Activated T-helper 1 cell treated with anti-CD3 and anti-CD28 coated beads, Interleukin-12 subunit alpha, Interleukin-12 subunit beta, Interleukin-2, Interleukin-4 antibody, amounts not matched to agents 30 ng/mL and 10 ng/mL and 1 ng/mL, durations not matched to agents 14 hours and 24 hours and 36 hours (primary cell): Measurements from ENCODE around the gene LDAF1. TPM values are rescaled to one million over a fixed set of nuclear protein-coding genes. Genes with fewer than 3 reads are reported as not detected.
"Not testable (repeated sequence)": the region's sequence is repeated elsewhere in the genome, so short reads cannot be mapped to it uniquely, and the experiment has no call there.

ENCODE experiments used
- DNase-seq: peaks from one replicate; pipeline ENCODE4 v3.0.0; 2021; ENCODE audit warnings: low spot score
- H3K27ac Mint-ChIP-seq: one replicate; pipeline ENCODE4 v1.8.0; 2021; ENCODE audit warnings: mild to moderate bottlenecking, mixed read lengths
- H3K27me3 Mint-ChIP-seq: one replicate; pipeline ENCODE4 v1.8.0; 2022; ENCODE audit warnings: mild to moderate bottlenecking, moderate library complexity, mixed read lengths; ENCODE audit not compliant: insufficient read depth
- H3K36me3 Mint-ChIP-seq: one replicate; pipeline ENCODE4 v1.8.0; 2021; ENCODE audit warnings: low read depth, mixed read lengths
- H3K4me1 Mint-ChIP-seq: one replicate; pipeline ENCODE4 v1.8.0; 2021; ENCODE audit warnings: low read depth, mixed read lengths
- H3K4me3 Mint-ChIP-seq: one replicate; pipeline ENCODE4 v1.8.0; 2021; ENCODE audit warnings: mild to moderate bottlenecking, moderate library complexity, mixed read lengths
- H3K9me3 Mint-ChIP-seq: one replicate; pipeline ENCODE4 v1.8.0; 2021; ENCODE audit warnings: mixed read lengths
- intact Hi-C: fragments of 100-400 bp; cut with micrococcal nuclease; formaldehyde crosslinking; loops from one replicate; pipeline ENCODE4 v1.15.1; 2024
- total RNA-seq: library from RNA; stranded (reverse); gene quantifications from 2 replicates; pipeline ENCODE4 v1.2.3, GENCODE V29; 2022

Gene LDAF1
- total RNA-seq, 1 donor from 2014 or later = 6.6 TPM

DNA sequence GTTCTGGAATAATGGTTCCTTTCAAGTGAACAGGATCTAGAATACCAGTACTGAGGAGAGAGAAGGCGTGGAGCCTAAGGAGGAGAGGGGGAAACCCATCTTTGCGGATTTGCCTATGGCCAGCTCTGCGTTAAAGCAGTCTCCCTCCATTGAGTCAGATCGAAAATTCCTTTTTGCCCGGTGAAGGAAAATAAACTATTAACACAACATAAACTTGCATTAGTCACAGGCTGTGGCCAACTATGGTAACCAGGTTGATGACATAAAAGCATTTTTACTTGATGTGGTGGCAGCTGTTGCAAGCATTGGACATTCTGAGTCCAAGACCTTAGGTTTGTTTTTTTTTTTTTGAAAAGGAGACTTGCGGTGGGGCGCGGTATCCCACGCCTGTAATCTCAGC lies 8.9 kb downstream of the LDAF1 start:
- Mint-ChIP-seq H3K4me1 (no peaks in the 10 kb centered on the region), H3K27ac (no peak overlapping the region), H3K4me3 (no peak overlapping the region), H3K9me3 (no peaks in the 10 kb centered on the region), H3K27me3 (no peaks in the 10 kb centered on the region), H3K36me3 (peaks cover 6% of the 10 kb centered on the region)
- intact Hi-C loops = no loop called here
- no peak for DNase-seq

DNA sequence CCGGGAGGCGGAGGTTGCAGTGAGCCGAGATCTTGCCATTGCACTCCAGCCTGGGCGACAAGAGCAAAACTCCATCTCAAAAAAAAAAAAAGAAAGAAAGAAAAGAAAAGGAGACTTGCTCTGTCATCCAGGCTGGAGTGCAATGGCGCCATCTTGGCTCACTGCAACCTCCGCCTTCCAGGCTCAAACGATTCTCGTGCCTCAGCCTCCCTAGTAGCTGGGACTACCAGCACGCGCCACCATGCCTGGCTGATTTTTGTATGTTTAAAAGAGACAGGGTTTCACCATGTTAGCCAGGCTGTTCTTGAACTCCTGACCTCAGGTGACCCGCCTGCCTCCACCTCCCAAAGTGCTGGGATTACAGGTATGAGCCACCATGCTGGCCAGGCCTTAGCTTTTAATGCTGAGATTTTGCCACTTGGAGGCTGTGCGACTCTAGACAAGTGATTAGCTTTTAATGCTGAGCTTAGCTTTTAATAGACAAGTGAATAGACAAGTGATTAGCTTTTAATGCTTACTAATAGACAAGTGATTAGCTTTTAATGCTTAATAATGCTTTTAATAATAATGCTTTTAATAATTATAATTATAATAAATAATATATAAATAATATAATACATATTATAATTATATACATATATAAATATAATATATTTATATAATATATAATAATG lies 9.6 kb downstream of the LDAF1 start:
- Mint-ChIP-seq H3K4me1 (no peaks in the 10 kb centered on the region), H3K27me3 (no peaks in the 10 kb centered on the region)
- intact Hi-C loops = no loop called here

DNA sequence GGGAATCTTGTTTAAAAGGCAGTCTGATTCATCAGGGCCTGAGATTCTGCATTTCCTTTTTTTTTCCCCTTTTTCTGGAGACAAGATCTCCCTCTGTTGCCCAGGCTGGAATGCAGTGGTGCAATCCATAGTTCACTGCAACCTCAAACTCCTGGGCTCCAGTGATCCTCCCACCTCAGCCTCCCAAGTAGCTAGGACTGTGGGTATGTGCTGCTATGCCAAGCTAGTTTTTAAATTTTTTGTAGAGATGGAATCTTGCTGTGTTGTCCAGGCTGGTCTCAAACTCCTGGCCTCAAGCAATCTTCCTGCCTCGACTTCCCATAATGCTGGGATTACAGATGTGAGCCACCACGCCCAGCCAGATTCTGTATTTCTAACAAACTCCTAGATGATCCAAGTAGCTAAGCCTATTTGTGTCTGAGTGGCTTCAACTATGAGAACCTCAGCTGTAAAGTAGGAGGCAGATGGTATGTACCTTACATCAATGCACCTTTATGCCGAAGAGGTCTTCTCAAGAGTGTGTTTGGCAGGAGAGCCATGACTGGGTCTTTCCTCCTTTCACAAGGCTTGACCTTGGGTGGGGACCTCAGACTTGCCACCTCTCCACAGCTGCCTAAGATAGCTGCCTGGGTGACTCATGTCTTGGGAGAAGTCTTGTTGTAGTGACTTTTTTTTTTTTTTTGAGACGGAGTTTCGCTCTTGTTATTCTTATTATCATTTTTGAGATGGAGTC lies 10.9 kb downstream of the LDAF1 start:
- no peaks in the 10 kb centered on the region for H3K9me3 Mint-ChIP-seq
- no peaks in the 10 kb centered on the region for H3K27me3 Mint-ChIP-seq
- no peak for DNase-seq
- peaks cover 9% of the 10 kb centered on the region for H3K36me3 Mint-ChIP-seq
- H3K27ac Mint-ChIP-seq = no peak overlapping the region
- H3K4me1 Mint-ChIP-seq = no peaks in the 10 kb centered on the region
- no peak overlapping the region for H3K4me3 Mint-ChIP-seq
- intact Hi-C loops = no loop called here

More for the DNA sequence above, 9.6 kb downstream of the LDAF1 start:
- Mint-ChIP-seq H3K4me3 (no peak overlapping the region), H3K9me3 (no peaks in the 10 kb centered on the region), H3K27ac (no peak overlapping the region), H3K36me3 (peaks cover 9% of the 10 kb centered on the region)
- no peak for DNase-seq

DNA sequence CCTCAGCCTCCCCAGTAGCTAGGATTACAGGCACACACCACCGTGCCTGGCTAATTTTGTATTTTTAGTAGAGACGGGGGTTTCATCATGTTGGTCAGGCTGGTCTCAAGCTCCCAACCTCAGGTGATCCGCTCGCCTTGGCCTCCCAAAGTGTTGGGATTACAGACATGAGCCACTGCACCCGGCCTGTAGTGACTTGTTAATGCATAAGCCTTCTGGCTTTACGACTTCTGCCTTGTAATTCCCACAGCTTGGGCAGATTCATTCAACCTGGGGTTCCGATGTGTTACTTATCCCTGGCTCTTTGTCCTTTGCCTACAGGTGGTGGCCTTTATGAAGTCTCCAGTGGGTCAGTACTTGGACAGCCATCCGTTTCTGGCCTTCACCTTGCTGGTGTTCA lies 11.6 kb downstream of the LDAF1 start:
- H3K4me3 Mint-ChIP-seq, H3K27ac Mint-ChIP-seq, H3K36me3 Mint-ChIP-seq, H3K27me3 Mint-ChIP-seq, DNase-seq, H3K4me1 Mint-ChIP-seq, H3K9me3 Mint-ChIP-seq, intact Hi-C loops: not testable (repeated sequence)

DNA sequence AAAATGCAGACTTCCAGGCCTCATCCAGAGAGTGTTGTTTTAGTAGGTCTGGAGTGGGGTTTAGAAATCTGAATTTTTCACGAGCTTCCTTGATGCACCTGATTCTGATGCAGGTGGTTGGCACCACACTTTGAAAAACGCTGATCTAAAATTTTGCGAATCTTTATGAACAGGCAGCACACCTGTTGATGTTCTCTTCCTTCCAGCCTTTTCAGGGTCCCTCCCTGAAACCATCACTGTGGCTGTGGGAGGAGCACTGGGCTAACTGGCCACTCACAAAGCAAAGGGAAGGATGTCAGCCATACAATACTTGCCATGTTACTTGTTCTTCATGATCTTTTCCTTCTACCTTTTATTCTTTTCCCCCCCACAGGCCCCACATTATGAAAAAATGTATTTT lies 14.2 kb downstream of the LDAF1 start:
- H3K9me3 Mint-ChIP-seq = no peaks in the 10 kb centered on the region
- no peaks in the 10 kb centered on the region for H3K4me1 Mint-ChIP-seq
- intact Hi-C loops = no loop called here
- peaks cover 13% of the 10 kb centered on the region for H3K36me3 Mint-ChIP-seq
- no peak overlapping the region for H3K27ac Mint-ChIP-seq
- no peaks in the 10 kb centered on the region for H3K27me3 Mint-ChIP-seq
- H3K4me3 Mint-ChIP-seq = no peak overlapping the region
- no peak for DNase-seq

DNA sequence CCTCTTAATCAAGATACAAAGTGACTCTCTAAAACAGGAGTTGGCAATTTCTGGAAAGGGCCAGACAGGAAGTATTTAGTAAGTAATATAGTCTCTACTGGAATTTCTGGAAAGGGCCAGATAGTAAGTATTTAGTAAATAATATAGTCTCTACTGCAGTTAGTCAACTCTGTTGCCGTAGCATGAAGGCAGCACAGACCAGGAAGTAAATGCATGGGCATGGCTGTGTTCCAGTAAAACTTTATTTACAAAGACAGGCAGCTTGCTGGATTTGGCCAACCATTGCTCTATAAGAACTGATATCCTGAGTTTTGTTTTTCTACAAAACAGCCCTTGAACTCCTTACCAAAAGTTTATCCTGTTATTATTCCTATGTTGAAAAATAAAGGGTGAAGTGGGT lies 16.9 kb downstream of the LDAF1 start:
- no peaks in the 10 kb centered on the region for H3K9me3 Mint-ChIP-seq
- H3K27ac Mint-ChIP-seq = no peak overlapping the region
- H3K4me1 Mint-ChIP-seq = no peaks in the 10 kb centered on the region
- H3K27me3 Mint-ChIP-seq = no peaks in the 10 kb centered on the region
- intact Hi-C loops = no loop called here
- no peak overlapping the region for H3K4me3 Mint-ChIP-seq
- DNase-seq = no peak
- peaks cover 21% of the 10 kb centered on the region for H3K36me3 Mint-ChIP-seq

DNA sequence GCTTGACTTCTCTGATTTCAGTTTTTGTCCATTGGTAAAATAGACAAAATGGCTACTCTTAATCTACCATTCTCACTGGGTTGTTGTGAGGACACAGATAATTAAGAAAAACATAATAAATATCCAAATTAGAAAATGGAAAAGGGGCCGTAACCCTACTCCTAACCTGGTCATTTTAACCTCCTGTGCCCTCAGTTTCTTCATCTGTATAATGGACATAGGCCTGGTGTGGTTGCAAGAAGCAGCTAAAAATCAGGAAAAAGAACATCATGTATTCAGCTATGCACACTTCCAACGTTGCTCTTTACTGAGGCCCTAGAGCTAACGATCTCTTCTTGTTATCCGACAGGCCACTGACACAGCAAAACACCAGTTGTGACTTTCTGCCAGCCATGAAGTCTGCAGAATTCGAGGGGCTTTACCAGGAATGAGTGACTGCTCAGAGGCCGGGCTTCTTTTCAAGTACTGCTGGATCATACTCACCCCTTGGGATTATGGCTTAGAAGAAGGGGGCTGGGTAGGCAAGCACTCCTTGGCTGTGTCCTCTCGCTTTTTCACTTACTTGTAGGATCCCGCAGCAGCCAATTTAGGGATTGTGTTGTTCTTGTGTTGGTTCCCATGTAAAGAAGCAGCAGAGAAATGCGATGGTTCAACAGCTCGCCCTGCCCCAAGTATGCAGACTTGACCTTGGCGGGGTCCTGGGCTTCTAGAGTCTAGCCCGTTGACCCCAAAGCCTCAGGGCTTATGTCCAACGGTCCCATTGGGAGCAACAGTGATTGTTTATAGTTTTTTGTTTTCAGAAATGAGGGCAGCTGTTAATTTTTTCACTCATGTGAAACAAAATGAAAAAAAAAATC lies 20.9 kb downstream of the LDAF1 start:
- intact Hi-C loops = no loop called here
- no peak overlapping the region for H3K4me3 Mint-ChIP-seq
- H3K36me3 Mint-ChIP-seq = peaks cover 26% of the 10 kb centered on the region
- H3K4me1 Mint-ChIP-seq = no peaks in the 10 kb centered on the region
- DNase-seq = no peak
- H3K9me3 Mint-ChIP-seq = peaks cover 9% of the 10 kb centered on the region
- no peaks in the 10 kb centered on the region for H3K27me3 Mint-ChIP-seq
- H3K27ac Mint-ChIP-seq = no peak overlapping the region

DNA sequence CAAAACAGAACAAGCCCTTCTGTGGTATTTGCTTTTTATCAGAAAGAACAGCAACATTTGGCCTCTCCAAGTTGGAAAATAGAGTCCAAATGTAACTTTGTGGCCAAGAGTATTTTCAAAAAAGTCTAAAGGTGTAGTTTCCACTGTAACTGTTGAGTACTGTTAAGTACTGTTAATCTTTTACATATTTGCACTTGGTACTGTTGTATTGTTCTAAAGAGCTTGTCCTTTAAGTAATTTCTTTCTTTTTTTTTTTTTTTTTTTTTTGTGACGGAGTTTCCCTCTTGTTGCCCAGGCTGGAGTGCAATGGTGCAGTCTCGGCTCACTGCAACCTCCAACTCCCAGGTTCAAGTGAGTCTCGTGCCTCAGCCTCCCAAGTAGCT lies 21.5 kb downstream of the LDAF1 start:
- Mint-ChIP-seq H3K27me3 (no peaks in the 10 kb centered on the region), H3K4me3 (no peak overlapping the region), H3K4me1 (no peaks in the 10 kb centered on the region), H3K9me3 (peaks cover 15% of the 10 kb centered on the region), H3K27ac (no peak overlapping the region), H3K36me3 (peaks cover 29% of the 10 kb centered on the region)
- intact Hi-C loops = no loop called here
- no peak for DNase-seq

DNA sequence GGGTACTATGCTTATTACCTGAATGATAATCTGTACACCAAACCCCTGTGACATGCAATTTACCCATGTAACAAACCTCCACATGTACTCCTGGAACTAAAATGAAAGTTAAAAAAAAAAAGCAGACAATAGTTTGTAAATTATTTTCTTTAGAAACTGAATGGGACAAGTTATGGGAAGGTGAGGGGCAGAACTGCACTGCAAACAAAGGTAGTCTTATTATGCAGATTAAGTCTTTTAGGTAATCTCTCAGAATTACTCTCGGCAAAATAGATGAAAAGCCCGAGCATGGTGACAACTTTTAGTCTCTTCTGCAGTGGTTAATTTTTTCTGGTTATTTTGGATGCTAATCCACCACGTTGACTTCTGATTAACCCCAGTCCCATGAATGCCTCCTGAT lies 25.5 kb downstream of the LDAF1 start:
- peaks cover 16% of the 10 kb centered on the region for H3K9me3 Mint-ChIP-seq
- intact Hi-C loops = no loop called here
- no peak for DNase-seq
- H3K27me3 Mint-ChIP-seq = peaks cover 3% of the 10 kb centered on the region
- H3K36me3 Mint-ChIP-seq = peaks cover 15% of the 10 kb centered on the region
- peaks cover 5% of the 10 kb centered on the region for H3K4me1 Mint-ChIP-seq
- H3K27ac Mint-ChIP-seq = no peak overlapping the region
- no peak overlapping the region for H3K4me3 Mint-ChIP-seq

DNA sequence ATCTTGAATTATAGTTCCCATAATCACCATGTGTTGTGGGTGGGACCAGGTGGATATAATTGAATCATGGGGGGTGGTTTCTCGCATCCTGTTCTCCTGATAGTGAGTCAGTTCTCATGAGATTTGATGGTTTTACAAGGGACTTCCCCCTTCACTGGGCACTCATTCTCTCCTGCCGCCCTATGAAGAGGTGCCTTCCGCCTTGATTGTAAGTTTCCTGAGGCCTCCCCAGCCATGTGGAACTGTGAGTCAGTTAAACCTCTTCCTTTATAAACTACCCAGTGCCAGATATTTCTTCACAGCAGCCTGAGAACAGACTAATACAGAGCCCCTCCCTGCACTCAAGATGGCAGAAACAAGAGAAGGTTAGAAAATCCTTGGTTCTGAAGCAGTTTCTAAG lies 26.4 kb downstream of the LDAF1 start:
- H3K27ac Mint-ChIP-seq = no peak overlapping the region
- H3K4me1 Mint-ChIP-seq = peaks cover 5% of the 10 kb centered on the region
- H3K4me3 Mint-ChIP-seq = no peak overlapping the region
- peaks cover 5% of the 10 kb centered on the region for H3K27me3 Mint-ChIP-seq
- H3K9me3 Mint-ChIP-seq = peaks cover 16% of the 10 kb centered on the region
- intact Hi-C loops = no loop called here
- no peak for DNase-seq
- peaks cover 15% of the 10 kb centered on the region for H3K36me3 Mint-ChIP-seq

DNA sequence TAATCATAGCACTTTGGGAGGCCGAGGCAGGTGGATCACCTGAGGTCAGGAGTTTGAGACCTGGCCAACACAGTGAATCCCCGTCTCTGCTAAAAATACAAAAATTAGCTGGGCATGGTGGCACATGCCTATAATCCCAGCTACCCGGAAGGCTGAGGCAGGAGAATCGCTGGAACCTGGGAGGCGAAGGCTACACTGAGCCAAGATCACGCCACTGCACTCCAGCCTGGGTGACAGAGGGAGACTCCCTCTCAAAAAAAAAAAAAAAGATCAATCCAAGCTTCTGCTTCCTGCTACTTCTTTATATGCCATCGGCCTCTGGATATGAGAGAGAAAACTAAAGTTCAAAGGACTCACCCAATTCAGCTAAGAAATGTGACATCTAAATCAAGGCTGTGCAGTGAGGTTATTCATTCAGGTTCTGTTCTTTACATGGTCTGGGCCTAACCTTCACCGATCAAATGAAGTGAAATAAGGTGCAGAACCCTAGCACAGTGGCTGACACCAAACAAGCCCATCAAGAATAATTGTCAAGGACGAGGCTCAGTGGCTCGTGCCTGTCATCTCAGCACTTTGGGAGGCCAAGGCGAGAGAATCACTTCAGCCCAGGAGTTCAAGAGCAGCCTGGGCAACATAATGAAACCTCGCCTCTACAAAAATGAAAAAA lies 27.3 kb downstream of the LDAF1 start:
- intact Hi-C loops = no loop called here
- H3K4me3 Mint-ChIP-seq = no peak overlapping the region

DNA sequence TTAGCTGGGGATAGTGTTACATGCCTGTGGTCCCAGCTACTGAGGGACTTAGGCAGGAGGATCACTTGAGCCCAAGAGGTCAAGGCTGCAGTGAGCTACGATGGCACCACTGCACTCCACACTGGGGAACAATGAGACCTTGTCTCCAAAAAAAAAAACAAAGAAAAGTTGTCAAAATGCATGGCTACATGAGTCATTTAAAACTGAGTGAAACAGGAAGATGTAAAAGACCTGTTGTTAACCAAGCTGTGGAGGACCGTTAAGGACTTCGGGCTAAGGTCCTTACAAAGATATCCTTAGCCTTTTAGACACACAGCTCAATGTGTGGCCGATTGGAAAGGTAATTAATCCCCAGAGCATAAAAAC lies 27.8 kb downstream of the LDAF1 start:
- Mint-ChIP-seq H3K9me3 (peaks cover 16% of the 10 kb centered on the region), H3K27ac (no peak overlapping the region)

More for the DNA sequence above, 27.3 kb downstream of the LDAF1 start:
- Mint-ChIP-seq H3K36me3 (peaks cover 15% of the 10 kb centered on the region), H3K27ac (no peak overlapping the region), H3K9me3 (peaks cover 16% of the 10 kb centered on the region), H3K27me3 (peaks cover 5% of the 10 kb centered on the region), H3K4me1 (peaks cover 5% of the 10 kb centered on the region)
- DNase-seq = no peak

More for the DNA sequence above, 27.8 kb downstream of the LDAF1 start:
- Mint-ChIP-seq H3K4me3 (no peak overlapping the region), H3K4me1 (peaks cover 5% of the 10 kb centered on the region), H3K36me3 (peaks cover 13% of the 10 kb centered on the region), H3K27me3 (peaks cover 5% of the 10 kb centered on the region)
- intact Hi-C loops = no loop called here
- no peak for DNase-seq
